CD4-positive, alpha-beta T cell treated with Interleukin-4 for 1 hour (primary cell): ENCODE results near the gene TMEM107.
"Not testable (repeated sequence)": the region's sequence is repeated elsewhere in the genome, so short reads cannot be mapped to it uniquely, and the experiment has no call there.

Experiments
- DNase-seq, 2 donors: peaks; one replicate each; pipeline ENCODE4 v3.0.0-alpha.2; 2020 to 2022

TMEM107 gene

DNA sequence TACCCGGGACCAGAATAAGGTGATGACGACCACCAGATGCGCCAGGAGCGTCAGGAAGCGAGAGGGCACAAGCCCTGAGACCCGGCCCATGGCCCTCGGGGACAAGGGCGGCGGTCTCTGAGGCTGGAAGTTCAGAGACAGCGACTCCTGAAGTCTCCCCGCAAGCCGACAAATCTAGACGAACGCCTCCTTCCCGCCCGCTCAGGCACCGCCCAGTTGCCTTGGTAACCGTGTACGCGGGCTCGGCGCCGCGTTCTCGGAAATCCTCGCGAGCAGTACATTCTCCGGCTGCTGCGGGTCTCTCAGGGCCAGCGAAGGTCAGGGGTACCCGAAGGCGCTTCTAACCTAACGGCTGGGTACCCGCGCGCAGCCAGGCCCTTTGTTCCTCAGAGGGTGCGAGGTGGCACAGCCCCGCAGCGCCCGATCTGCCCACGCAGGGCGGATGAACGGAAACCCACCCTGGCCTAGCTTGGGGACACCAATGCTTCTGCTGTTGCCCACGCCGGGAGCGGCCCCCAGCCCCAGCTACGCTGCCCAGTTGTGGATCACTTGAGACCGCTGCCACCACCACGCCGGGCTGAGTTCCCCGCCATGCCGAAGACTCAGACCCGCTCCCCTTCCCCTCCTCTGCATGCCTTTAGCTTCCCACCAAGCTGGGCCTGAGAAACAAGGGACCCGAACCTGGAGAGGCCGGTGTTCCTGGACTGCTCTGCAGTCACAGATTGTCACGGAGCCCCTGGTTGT, at the start of gene TMEM107:
TMEM107 (minus strand) TSS at position 184 of the 744 bp plus-strand sequence; CDS start at position 90, 94 bp downstream.
- DNase-seq = peak; percentile 89 to 90

DNA sequence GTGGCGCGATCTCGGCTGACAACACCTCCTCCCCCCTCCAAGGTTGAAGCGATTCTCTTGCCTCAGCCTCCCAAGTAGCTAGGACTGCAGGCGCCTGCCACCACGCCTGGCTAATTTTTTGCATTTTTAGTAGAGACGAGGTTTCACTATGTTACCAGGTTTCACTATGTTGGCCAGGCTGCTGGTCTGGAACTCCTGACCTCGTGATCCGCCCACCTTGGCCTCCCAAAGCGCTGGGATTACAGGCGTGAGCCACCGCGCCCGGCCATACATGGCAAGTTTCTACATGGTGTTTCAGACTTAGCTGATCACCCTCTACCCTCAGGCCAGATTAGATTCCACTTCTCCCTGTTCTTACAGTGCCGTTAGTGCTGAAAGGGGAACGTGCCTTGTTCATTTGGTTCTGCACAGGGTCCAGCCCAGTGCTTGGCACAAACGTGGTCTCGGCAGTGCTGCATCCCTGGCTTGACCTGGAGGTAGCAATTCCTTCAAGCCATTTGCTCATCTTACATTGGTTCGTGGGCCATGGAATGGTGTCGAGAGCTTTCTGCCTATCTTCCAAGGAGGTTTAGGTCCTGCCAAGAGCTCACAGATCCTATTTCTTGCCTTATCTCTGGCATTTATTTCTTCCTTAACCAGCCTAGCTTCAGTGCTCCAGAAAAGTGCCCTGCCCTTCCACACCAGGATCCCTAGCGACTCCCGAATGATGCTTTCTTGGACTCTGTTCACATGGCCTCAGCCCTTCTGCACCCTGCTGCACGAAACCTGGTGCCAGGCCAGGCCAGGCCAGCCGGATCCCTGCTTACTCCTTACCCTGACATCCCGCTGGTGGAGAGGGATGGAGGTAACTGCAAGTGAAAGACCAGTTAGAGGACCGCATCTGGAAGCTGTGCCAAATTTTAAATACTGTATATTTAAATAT, 49.0 kb upstream of the TMEM107 start:
- no peak for DNase-seq

DNA sequence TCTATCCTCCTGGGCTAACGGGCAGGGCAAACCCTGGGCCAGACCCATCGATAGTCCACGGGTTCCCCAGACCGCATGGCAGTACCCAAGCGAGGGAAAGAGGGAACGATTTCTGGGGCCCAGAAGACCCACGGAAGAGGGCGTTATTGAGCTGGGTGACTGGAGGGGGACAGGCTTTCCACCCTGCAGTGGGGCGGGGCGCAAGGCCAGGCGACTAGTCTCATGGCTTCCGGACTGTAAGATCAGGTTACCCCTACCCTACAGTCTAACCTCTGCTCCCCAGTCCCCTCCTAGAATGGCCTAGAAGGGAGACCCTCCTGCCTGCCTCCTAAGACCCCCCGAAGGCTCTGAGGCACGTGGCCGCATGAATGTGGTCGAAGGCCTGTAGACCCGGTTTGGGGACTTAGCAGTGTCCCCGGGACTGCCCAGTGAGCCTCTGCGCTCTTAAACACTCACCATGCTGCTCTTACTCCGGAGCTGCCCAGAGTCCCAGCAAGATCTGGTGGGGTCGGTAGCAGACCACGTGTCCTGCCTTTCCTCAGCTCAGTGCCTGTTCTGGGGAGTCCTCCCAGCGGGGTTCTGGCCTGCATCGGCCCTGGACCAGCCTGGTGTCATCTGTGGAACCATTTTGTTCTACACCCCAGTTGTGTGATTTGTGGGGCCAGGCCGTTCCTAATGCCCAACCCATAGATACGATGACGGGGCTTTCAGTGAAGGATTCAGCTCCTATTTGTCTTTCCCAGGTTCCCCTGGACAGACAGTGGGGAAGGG, 47.4 kb upstream of the TMEM107 start:
- DNase-seq = peak; percentile 61 to 62

DNA sequence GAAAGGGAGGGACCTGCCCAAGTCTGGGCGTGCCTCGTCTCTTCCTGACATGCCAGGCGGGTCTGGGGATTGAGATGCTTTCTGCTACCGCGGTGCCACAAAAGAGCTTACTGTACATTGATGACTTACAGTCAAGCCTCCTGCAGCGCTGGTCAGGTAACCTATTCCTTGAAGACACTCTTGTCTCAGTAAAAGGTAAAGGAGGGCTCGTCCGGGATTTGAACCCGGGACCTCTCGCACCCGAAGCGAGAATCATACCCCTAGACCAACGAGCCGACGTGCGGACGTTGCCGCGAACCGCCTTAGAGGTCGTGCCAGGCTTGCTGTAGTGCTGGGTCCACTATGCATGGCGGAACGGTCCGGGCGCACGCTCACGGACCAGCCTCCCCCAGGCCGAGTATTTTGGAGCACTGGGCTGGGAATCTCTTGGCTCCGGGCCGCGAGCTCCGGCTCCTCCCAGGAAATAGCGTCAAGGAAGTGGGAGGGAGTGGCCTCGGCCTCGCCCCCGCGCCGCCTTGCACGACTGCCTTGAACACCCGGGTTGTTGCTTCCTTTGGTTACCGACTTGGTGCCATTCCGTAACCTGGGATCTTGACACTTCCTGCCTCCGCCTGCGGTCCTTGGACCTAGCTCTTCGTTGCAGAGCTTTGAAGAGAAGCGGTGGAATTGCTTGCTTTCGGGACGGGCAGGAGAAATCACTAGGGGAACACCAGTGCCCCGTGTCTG, 46.6 kb upstream of the TMEM107 start:
- DNase-seq = peak; percentile 93

DNA sequence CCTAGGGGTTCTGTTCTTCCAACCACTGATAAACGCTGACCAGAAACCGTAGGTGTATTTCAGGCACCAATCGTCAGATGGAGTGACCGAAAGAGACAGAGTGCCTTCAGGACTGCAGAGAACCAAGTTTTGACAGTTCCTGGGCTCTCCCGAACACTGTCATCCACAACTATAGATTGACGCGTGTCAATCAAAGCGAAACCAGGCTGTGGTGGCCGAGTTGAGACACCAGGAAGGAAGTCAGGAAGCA, 46.1 kb upstream of the TMEM107 start:
- no peak for DNase-seq

DNA sequence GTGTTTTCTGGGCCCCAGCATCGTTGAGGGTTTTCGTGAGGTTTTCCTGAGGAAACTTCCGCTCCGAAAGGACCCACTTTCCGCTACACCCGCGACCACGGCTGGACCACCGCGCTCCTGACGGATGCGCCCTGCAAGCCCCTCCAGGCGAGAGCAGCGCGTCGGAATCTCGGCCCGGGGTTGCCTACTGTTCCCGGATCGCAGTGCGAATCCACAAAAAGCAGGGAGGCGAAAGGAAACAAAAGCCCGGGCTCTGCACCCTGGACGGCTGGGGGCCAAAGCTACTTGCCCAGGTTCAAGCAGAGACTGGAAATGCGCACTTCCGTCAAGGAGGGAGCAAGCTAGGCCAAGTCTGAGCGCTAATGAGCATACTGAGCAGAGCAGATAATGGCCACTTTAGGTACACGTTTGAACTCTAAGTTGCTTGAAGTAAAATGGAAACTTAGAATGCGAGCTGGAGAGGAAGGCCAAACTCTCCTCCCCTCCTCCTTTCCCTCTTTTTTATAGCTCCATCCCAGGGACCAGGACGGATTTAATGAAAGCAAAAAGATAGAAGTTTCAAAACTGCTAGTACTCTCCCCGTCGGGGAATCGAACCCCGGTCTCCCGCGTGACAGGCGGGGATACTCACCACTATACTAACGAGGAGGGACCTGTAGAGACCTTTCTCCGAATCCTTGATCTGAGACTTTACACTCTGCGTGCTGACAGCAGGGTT, 45.6 kb upstream of the TMEM107 start:
- DNase-seq = peak; percentile 93 to 96

DNA sequence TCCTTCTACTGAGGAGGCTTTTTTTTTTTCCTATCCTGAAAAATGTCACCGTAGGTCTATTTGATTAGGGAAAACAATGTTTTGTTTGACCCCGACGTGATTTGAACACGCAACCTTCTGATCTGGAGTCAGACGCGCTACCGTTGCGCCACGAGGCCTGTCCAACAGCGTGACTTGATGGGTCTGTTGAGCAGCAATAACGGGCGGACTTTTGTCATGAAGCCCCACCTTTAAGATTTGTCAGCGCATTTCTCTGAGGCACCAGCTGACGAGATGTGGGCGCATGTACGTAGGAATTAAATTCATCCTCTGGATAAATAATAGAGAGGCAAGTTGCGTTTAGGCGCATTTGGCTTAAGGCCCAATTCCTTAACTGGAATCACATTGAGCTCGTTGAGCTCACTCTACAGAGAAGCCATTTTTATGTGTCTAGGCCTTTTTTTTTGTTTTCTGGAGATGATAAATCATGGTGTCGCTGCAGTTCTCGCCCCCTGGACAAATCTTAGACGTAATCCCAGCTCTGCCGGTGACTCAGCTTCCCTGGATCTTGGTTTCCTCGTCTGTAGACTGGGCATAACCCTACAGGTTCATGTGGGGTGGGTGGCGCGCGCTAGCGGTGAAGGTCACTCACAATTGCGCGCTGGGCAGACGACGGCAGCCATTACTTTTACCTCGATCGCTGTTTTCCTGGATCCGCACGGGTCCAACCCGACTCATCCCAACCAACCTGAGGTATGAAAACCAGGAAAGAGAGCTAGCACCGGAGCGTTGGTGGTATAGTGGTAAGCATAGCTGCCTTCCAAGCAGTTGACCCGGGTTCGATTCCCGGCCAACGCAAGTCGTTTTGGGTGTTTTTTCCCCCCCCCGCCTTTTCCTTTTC, 44.8 kb upstream of the TMEM107 start:
- peak; percentile 92 to 93 for DNase-seq

DNA sequence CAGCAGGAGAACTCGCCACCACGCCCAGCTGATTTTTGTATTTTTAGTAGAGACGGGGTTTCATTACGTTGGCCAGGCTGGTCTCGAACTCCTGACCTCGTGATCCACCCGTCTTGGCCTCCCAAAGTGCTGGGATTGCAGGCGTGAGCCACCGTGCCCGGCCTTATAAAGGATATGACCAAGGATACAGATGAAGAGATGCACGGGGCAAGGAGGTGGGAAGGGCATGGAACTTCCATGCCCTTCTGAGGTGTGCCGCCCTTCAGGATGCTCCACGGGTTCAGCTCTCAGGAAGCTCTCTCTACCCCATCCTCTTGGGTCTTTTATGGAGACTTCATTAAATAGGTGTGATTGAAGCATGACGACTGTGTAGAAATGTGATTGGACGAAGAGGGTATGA, 37.8 kb upstream of the TMEM107 start:
- DNase-seq = not testable (repeated sequence)

DNA sequence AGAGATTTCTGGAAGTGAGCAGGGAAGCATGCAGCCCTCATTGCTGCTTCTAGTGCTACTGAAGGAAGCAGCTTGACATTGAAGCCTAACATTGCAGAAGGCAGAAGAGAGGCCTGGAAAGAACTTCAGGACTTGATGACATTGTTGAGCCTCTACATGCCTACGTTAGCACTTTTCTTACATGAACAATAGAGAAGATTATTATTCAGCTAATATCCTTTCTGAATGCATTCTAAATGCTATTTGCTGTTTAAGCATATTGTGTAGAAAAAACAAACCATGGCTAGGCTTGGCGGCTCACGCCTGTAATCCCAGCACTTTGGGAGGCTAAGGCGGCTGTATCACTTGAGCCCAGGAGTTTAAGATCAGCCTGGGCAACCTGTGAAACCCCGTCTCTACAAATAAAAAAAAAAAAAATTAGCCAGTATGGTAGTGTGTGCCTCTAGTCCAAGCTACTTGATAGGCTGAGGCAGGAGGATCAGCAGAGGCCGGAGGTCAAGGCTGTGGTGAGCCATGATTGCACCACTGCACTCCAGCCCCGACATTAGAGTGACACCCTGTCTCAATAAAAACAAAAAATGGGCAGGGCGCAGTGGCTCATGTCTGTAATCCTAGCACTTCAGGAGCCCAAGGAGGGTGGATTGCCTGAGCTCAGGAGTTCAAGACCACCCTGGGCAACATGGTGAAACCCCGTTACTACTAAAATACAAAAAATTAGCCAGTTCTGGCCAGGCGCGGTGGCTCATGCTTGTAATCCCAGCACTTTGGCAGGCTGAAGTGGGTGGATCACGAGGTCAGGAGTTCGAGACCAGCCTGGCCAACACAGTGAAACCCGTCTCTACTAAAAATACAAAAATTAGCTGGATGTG, 36.4 kb upstream of the TMEM107 start:
- DNase-seq = no peak

DNA sequence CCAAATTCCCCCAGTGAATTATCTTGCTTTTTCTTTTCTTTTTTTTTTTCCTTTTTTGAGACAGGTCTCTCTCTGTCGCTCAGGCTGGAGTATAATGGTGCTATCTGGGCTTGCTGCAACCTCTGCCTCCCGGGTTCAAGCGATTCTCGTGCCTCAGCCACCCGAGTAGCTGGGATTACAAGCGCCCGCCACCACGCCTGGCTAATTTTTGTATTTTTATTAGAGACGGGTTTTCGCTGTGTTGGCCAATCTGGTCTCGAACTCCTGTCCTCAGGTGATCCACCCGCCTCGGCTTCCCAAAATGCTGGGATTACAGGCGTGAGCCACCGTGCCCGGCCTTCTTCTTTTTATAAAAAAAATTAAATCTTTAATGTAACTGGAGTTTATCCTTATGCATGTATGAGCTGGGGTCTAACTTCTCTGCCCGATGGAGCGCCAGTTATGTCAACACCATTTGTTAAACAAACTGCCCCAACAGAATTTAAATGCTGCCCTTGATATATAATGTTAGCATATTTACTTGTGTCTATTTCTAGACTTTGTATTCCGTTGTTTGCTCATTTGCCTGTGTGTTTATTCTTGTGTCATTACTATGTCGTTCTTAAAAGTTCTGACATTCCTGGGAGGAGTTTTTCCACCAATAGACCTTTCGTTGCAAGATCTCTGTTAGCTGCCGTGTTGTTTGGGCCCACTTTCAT, 34.7 kb upstream of the TMEM107 start:
- DNase-seq = no peak

DNA sequence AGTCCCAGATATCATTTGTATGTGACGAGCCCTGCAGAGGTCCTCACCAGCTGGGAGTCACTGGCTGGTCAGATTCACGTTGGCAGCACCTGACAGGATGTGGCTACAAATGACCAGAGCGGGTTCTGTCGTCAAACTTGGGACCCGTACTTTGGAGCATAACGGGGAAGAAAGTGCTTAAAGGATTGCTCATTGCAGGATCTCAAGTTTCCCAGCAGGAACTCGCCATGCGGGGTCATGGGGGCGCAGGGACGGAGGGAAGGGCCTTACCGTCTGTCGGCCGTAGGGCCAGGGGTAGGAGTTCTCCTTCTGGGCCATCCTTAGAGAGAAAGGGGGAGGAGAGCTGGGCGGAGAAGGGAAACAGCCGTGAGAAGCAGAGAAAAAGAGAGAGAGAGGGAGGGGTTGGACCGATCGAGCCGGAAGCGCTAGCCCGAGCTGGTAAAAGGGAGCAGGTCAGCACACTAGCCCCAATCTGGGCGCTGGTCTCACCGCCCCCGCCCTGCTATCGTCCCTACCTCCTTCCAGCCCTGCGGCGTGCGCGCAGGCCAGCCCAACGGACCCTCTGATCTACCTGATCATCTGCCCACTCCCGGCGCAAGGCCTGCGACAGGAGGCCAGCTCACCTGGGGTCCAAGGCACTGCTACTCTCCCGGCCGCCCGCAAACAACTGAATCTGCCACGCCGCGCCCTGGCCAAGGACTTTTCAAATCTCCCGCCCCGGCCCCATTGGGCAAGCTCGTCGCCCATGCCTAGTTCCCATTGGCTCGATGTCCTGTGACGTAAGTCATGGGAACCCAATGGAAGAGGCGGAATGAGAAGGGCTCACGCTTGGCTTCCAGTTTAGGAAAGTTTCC, 34.0 kb upstream of the TMEM107 start, which contains the start of gene AURKB:
AURKB (minus strand) TSS at position 669 of the 854 bp plus-strand sequence; CDS start at position 318, 351 bp downstream.
- peak; percentile 96 for DNase-seq

DNA sequence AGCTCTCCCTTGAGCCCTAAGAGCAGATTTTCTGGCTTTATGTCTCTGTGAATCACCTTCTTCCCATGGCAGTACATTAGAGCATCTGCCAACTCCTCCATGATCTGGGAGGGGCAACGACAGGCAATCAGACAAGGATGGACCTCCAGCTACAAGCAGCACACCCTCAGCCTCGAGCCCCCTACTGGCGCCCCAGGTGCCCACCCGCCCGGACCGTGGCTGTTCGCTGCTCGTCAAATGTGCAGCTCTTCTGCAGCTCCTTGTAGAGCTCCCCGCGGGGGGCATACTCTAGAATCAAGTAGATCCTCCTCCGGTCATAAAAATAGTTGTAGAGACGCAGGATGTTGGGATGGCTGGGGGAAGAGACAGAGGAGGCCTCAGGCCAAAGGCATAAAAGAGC, 30.4 kb upstream of the TMEM107 start:
- no peak for DNase-seq

DNA sequence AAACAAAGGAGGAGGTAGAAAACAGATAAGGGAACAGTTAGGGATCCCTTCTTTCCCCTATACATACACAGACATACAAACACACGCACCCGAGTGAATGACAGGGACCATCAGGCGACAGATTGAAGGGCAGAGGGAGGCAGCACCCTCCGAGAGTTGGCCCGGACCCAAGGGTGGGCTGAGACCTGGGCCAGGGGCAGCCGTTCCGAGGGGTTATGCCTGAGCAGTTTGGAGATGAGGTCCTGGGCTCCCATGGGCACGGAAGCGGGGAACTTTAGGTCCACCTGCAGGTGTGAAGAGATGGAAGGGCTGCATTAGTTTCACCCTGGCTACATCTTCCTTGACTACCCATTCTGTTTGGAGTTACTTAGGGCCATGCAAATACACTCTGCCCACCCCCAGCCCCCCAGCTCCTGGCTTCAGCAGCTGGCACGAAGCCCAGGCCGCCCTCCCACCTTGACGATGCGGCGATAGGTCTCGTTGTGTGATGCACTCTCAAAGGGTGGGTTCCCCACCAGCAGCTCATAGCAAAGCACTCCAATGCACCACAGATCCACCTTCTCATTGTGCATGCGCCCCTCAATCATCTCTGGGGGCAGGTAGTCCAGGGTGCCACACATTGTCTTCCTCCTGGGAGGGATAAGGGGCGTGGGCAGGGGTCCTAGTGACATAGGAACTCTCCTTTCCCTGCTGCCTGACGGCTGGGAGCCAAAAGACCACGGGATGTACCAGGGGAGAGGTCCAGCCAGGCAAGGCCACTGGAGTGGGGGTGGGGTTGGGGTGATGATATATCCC, 28.8 kb upstream of the TMEM107 start:
- DNase-seq = no peak

DNA sequence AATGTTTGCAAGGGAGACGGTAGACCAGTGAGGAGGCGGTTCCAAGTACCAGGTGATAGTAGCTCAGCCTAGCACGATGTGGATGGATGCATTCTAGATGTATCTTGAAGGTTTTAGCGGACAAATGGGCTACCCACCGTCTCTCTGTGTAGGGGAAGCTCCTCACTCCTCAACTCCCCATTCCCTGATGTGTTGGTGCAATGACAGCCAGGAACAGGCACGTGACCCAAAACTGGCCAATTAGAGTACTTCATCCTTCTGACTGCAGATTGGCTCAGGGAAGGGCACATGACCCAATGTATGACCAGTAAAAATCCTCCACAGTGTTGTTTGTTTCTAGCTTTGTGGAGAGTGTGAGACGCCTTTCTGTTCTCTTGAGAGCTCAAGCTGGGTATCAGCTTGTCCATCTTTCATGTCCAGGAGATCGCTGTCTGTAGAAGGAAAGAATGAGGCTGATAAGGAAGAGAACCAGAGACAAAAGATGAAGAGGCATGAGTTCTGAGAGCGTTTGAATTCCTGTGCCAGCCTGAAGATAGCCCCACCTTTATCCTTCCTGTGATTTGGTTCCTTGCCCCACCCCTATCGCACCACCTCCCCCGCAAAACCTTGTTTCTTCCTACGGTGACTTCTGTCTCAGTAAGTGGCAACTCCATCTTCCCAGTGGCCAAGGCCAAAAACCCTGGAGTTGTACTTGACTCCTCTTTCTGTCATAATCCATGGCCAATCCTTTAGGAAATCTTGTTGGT, 16.1 kb upstream of the TMEM107 start:
- DNase-seq = peak; percentile 78 to 84

DNA sequence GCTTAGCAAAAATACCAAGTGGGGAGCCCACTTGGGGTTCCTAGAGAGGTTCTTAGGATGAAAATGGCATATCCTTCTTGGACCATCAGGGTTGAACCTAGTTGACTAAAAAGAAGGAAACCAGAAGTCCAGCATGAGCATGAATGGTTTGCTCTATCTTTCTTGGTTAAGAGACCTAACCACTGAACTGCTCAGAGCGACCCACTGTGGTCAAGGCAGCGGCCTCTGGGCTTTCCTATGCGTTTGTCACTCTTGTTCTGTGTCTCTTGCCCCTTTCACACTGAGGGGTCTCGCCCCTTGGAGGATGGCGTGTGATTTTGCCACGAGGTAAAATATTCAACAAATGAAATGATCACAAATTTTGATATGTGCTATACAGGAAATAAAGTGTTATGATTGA, 14.3 kb upstream of the TMEM107 start:
- no peak for DNase-seq

DNA sequence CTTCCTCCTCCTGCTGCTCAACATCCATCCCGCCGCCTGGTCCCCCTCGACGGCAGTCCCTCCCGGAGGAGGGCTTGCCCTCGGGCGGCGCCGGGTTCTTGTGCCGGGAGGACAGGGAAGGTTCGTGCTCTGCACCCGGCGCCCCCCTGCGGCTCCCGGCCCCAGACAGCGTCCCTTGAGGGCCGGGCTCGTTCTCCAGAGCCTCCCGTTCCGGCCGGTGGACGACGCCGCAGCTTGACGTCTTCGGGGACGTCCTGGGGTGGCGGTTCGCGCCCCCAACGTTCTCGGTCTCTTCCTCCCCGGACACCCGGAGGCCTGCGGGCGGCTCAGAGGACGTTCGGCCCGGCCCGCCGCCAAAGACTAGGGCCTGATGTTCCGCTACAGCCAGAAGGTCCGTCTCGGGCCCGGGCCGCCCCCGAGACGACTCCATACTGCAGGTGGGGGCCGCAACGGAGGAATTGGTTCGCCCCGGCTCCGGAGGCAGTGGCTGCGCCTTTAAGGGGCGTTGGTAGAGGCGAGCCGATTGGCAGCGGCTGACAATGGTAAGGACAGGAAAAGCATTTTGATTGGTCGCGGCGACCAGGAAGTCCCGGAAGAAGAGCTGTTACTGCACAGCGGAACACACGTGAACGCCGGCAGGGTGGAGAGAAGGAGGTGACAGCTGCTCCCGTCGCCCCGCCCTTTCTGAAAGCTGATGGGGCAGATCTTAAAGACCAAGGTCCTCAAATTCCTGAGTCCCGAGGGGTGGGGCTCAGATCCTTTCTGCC, 13.7 kb upstream of the TMEM107 start, which contains the start of gene BORCS6:
BORCS6 (minus strand) TSS at position 470 of the 767 bp plus-strand sequence; CDS start at position 430, 40 bp downstream.
- DNase-seq = peak; percentile 98
